Neural progenitor cell (in vitro differentiated cells): Measurements from ENCODE around the gene TBC1D30. TPM values are rescaled to one million over a fixed set of nuclear protein-coding genes. Genes with fewer than 3 reads are reported as not detected.

Experiments
- DNase-seq: peaks from one replicate; pipeline ENCODE4 v3.0.0-alpha.2; 2016; ENCODE audit warnings: low spot score
- H2AFZ ChIP-seq: fragments of 200-600 bp; sonication (generic); replicated peaks from 2 replicates; pipeline ENCODE4 v1.6.1; 2016; ENCODE audit warnings: antibody characterized with exemption
- H3F3A ChIP-seq: fragments of 200-600 bp; sonication (generic); 2 replicates; pipeline ENCODE4 v1.6.1; 2016; ENCODE audit warnings: antibody characterized with exemption, low read depth
- H3K27ac ChIP-seq: fragments of 200-600 bp; sonication (generic); 2 replicates; pipeline ENCODE4 v1.5.1; 2016; ENCODE audit warnings: mild to moderate bottlenecking
- H3K27me3 ChIP-seq: fragments of 200-600 bp; sonication (generic); 2 replicates; pipeline ENCODE4 v1.6.1; 2016; ENCODE audit warnings: mild to moderate bottlenecking, moderate library complexity
- H3K36me3 ChIP-seq: fragments of 200-600 bp; sonication (generic); 2 replicates; pipeline ENCODE4 v1.5.1; 2016
- H3K4me1 ChIP-seq: fragments of 200-600 bp; sonication (generic); 2 replicates; pipeline ENCODE4 v1.6.1; 2016; ENCODE audit warnings: mixed run types
- H3K4me2 ChIP-seq: fragments of 200-600 bp; sonication (generic); 2 replicates; pipeline ENCODE4 v1.6.1; 2016
- H3K4me3 ChIP-seq: fragments of 200-600 bp; sonication (generic); 2 replicates; pipeline ENCODE4 v1.5.1; 2016
- H3K79me2 ChIP-seq: fragments of 200-600 bp; sonication (generic); 2 replicates; pipeline ENCODE4 v1.6.1; 2016; ENCODE audit warnings: low read depth
- H3K9ac ChIP-seq: fragments of 200-600 bp; sonication (generic); 2 replicates; pipeline ENCODE4 v1.6.1; 2016
- H3K9me3 ChIP-seq: fragments of 200-600 bp; sonication (generic); 2 replicates; pipeline ENCODE4 v1.5.1; 2016; ENCODE audit warnings: low read depth
- H4K20me1 ChIP-seq: fragments of 200-600 bp; sonication (generic); 2 replicates; pipeline ENCODE4 v1.6.1; 2016; ENCODE audit warnings: low read depth
- H3K27ac Mint-ChIP-seq: 3 replicates; pipeline ENCODE4 v1.8.0; 2021; ENCODE audit warnings: mixed read lengths
- H3K27me3 Mint-ChIP-seq: 2 replicates; pipeline ENCODE4 v1.8.0; 2022; ENCODE audit warnings: low read depth, mild to moderate bottlenecking, inconsistent platforms, moderate library complexity, mixed read lengths; ENCODE audit not compliant: insufficient read depth
- H3K36me3 Mint-ChIP-seq: 3 replicates; pipeline ENCODE4 v1.8.0; 2021; ENCODE audit warnings: mixed read lengths
- H3K4me1 Mint-ChIP-seq: 3 replicates; pipeline ENCODE4 v1.8.0; 2021; ENCODE audit warnings: mixed read lengths
- H3K4me3 Mint-ChIP-seq: 3 replicates; pipeline ENCODE4 v1.8.0; 2021; ENCODE audit warnings: mild to moderate bottlenecking, moderate library complexity, mixed read lengths
- H3K9me3 Mint-ChIP-seq: 3 replicates; pipeline ENCODE4 v1.8.0; 2020; ENCODE audit warnings: mixed read lengths
- EZH2 ChIP-seq: fragments of 200-600 bp; sonication (generic); IDR thresholded peaks from 2 replicates; pipeline ENCODE4 v1.6.1; 2017; ENCODE audit warnings: antibody characterized with exemption, mild to moderate bottlenecking, moderate library complexity
- EZH2phosphoT487 ChIP-seq: fragments of 200-600 bp; sonication (generic); IDR thresholded peaks from 2 replicates; pipeline ENCODE4 v1.6.1; 2017; ENCODE audit warnings: antibody characterized with exemption
- total RNA-seq: library from RNA; depleted of rRNA; stranded (reverse); fragments of >200 nt; gene quantifications from 2 replicates; pipeline ENCODE4 v1.2.3, GENCODE V29; 2015; ENCODE audit warnings: low replicate concordance
- TF ChIP-seq, protein P1 (sequence below): fragments of 200-600 bp; sonication (generic); IDR thresholded peaks from 2 replicates; pipeline ENCODE4 v1.5.1; 2017; ENCODE audit warnings: antibody characterized with exemption, mild to moderate bottlenecking

TBC1D30 gene
- total RNA-seq, 1 donor from 2014 or later: 9.7 TPM

DNA sequence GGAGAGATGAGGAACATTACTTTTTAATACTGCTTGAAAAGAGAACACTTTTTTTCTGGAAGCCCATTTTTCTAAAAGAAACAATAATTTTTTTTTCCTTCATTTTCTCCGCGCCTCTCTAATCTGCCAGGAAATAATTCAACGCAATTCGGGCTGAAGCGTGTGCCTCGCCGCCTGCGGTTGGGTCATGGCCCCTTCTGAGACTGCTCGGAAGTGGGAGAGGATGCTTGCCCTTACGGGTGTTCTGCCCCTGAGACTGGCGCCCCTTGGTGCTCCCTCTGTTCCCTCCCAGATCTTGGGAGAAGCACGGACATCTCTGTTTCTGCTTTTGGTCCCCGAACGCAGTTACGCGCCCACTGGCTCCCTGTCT is 332 bp upstream of the TBC1D30 start:
- peaks cover 46% of the 10 kb centered on the region for H3K27me3 Mint-ChIP-seq
- Histone ChIP-seq H3K27ac (no peak overlapping the region), H3K27me3 (peaks cover 77% of the 10 kb centered on the region)

DNA sequence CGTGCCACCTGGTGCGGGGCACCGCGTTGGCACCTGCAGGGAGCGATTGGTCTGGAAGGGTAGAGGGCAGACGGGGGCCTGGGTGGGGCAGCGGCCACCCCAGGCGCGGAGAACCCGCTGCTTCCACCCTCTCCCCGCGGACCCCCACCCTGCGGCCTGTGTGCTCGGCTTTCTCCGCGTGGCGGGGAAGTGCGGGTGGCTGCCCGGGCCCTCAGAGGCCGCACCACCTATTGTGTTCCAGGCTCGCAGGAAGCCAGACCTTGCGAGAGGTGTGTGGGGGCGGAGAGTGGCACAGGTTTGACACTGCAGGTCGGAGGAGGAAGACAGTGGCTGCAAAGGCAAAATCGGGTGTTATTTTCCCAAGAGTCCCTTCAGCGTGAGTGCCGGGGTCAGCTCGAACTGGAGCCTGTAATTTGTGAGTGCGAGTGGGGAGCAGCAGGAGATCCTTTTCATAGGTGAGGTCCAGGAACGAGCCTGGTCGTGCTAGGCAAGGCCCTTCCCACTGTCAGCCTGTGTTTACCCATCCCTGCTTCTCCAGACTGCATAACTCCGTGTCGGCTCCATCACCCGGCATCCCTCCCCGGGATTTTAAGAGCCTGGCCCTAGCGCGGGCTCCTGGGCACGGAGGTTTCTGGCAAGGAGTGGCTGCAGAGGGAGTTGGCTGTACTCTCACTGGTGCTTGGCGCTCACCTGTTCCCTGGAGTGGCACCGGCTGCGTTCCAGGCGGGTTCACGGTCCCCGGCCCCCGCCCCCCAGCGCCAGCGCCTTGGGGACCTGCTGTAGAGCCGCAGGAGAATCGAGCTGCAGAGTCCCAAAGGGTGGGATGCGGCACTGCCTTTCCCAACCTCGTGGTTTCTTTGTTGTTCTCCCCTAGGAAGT is 935 bp downstream of the TBC1D30 start:
- Histone ChIP-seq H3K36me3 (no peaks in the 10 kb centered on the region), H3K4me2 (peak overlapping the region; percentile 92), H3K4me1 (peaks cover 9% of the 10 kb centered on the region), H3F3A (peaks cover 6% of the 10 kb centered on the region), H3K27ac (no peak overlapping the region), H3K9ac (no peak overlapping the region), H3K27me3 (peaks cover 83% of the 10 kb centered on the region), H3K9me3 (no peaks in the 10 kb centered on the region), H3K79me2 (no peaks in the 10 kb centered on the region), H2AFZ (no peak overlapping the region), H4K20me1 (peaks cover 43% of the 10 kb centered on the region), H3K4me3 (peak overlapping the region; percentile 52)
- Mint-ChIP-seq H3K27ac (no peak overlapping the region), H3K36me3 (peaks cover 2% of the 10 kb centered on the region), H3K27me3 (peaks cover 44% of the 10 kb centered on the region), H3K4me1 (peaks cover 16% of the 10 kb centered on the region), H3K4me3 (peak overlapping the region; percentile 83), H3K9me3 (peaks cover 5% of the 10 kb centered on the region)
- DNase-seq: peak; percentile 31
- TF ChIP-seq EZH2 (peak; percentile 92), EZH2phosphoT487 (peak; percentile 75)
- TF ChIP-seq, protein P1, sequence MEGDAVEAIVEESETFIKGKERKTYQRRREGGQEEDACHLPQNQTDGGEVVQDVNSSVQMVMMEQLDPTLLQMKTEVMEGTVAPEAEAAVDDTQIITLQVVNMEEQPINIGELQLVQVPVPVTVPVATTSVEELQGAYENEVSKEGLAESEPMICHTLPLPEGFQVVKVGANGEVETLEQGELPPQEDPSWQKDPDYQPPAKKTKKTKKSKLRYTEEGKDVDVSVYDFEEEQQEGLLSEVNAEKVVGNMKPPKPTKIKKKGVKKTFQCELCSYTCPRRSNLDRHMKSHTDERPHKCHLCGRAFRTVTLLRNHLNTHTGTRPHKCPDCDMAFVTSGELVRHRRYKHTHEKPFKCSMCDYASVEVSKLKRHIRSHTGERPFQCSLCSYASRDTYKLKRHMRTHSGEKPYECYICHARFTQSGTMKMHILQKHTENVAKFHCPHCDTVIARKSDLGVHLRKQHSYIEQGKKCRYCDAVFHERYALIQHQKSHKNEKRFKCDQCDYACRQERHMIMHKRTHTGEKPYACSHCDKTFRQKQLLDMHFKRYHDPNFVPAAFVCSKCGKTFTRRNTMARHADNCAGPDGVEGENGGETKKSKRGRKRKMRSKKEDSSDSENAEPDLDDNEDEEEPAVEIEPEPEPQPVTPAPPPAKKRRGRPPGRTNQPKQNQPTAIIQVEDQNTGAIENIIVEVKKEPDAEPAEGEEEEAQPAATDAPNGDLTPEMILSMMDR: no peak

More for the DNA sequence above, 332 bp upstream of the TBC1D30 start:
- peaks cover 43% of the 10 kb centered on the region for H4K20me1 ChIP-seq
- no peaks in the 10 kb centered on the region for H3K79me2 ChIP-seq
- H3K36me3 ChIP-seq: no peaks in the 10 kb centered on the region
- H3K4me2 ChIP-seq: peak overlapping the region; percentile 92
- Mint-ChIP-seq H3K4me3 (peak overlapping the region; percentile 83), H3K36me3 (peaks cover 2% of the 10 kb centered on the region), H3K9me3 (peaks cover 5% of the 10 kb centered on the region), H3K27ac (no peak overlapping the region), H3K4me1 (peaks cover 16% of the 10 kb centered on the region)
- H2AFZ ChIP-seq: no peak overlapping the region
- H3K9ac ChIP-seq: no peak overlapping the region
- peaks cover 6% of the 10 kb centered on the region for H3F3A ChIP-seq
- H3K4me3 ChIP-seq: peak overlapping the region; percentile 52
- H3K9me3 ChIP-seq: no peaks in the 10 kb centered on the region
- no peak for DNase-seq
- H3K4me1 ChIP-seq: peaks cover 9% of the 10 kb centered on the region
- no peak for TF ChIP-seq EZH2phosphoT487
- no peak for TF ChIP-seq EZH2
- TF ChIP-seq, protein P1: no peak

GRCh38 chr12:64826234-64826633 is 1.8 kb downstream of the TBC1D30 start:
- no peaks in the 10 kb centered on the region for H3K9me3 ChIP-seq
- Mint-ChIP-seq H3K36me3 (peaks cover 2% of the 10 kb centered on the region), H3K27me3 (peaks cover 44% of the 10 kb centered on the region), H3K4me3 (peak overlapping the region; percentile 76), H3K9me3 (peaks cover 5% of the 10 kb centered on the region), H3K27ac (no peak overlapping the region), H3K4me1 (peaks cover 16% of the 10 kb centered on the region)
- DNase-seq: peak; percentile 90
- H3K79me2 ChIP-seq: no peaks in the 10 kb centered on the region
- H4K20me1 ChIP-seq: peaks cover 43% of the 10 kb centered on the region
- H3K4me3 ChIP-seq: no peak overlapping the region
- H3K4me1 ChIP-seq: peaks cover 9% of the 10 kb centered on the region
- no peaks in the 10 kb centered on the region for H3K36me3 ChIP-seq
- peak; percentile 11 for TF ChIP-seq EZH2
- peak; percentile 53 for TF ChIP-seq EZH2phosphoT487
- TF ChIP-seq, protein P1: no peak
- peaks cover 6% of the 10 kb centered on the region for H3F3A ChIP-seq
- peak overlapping the region; percentile 92 for H3K4me2 ChIP-seq
- H3K27me3 ChIP-seq: peaks cover 83% of the 10 kb centered on the region
- no peak overlapping the region for H3K27ac ChIP-seq
- H3K9ac ChIP-seq: no peak overlapping the region
- no peak overlapping the region for H2AFZ ChIP-seq
